Liver (tissue), 3 donors: ENCODE results near the gene ERMAP.

ENCODE experiments used
- CTCF ChIP-seq: fragments of 150-350 bp; IDR thresholded peaks from 2 replicates; pipeline ENCODE4 v1.5.1; 2017; ENCODE audit warnings: improper control_type of control experiment, low read depth, low read length; ENCODE audit not compliant: missing input control
- EGR1 ChIP-seq, 2 donors: IDR thresholded peaks; 2 replicates each; pipeline ENCODE4 v1.6.1; 2016 to 2018; ENCODE audit warnings: antibody characterized with exemption in 2 of 2, low read depth in 2 of 2
- GABPA ChIP-seq, 2 donors: IDR thresholded peaks in 1 of 2; conservative IDR thresholded peaks in 1 of 2; 2 replicates each; pipeline ENCODE4 v1.6.1; 2016; ENCODE audit warnings: antibody characterized with exemption in 2 of 2, mild to moderate bottlenecking in 1 of 2, moderate library complexity in 1 of 2
- JUND ChIP-seq, 2 donors: IDR thresholded peaks; 2 replicates each; pipeline ENCODE4 v1.6.1; 2016; ENCODE audit warnings: antibody characterized with exemption in 2 of 2
- MAX ChIP-seq: IDR thresholded peaks from 2 replicates; pipeline ENCODE4 v1.6.1; 2016; ENCODE audit warnings: antibody characterized with exemption
- NR2F2 ChIP-seq: IDR thresholded peaks from 2 replicates; pipeline ENCODE4 v1.6.1; 2016; ENCODE audit warnings: antibody characterized with exemption
- SP1 ChIP-seq: IDR thresholded peaks from 2 replicates; pipeline ENCODE4 v1.6.1; 2018; ENCODE audit warnings: antibody characterized with exemption, mild to moderate bottlenecking
- TAF1 ChIP-seq: conservative IDR thresholded peaks from 2 replicates; pipeline ENCODE4 v1.6.1; 2016; ENCODE audit warnings: antibody characterized with exemption, mild to moderate bottlenecking
- YY1 ChIP-seq: IDR thresholded peaks from 2 replicates; pipeline ENCODE4 v1.6.1; 2016; ENCODE audit warnings: antibody characterized with exemption, mild to moderate bottlenecking
- TF ChIP-seq, protein P1 (sequence below): IDR thresholded peaks from 2 replicates; pipeline ENCODE4 v1.6.1; 2016; ENCODE audit warnings: antibody characterized with exemption
- TF ChIP-seq, protein P2 (sequence below): IDR thresholded peaks from 2 replicates; pipeline ENCODE4 v1.6.1; 2016; ENCODE audit warnings: antibody characterized with exemption, mild to moderate bottlenecking
- TF ChIP-seq, protein P3 (sequence below): IDR thresholded peaks from 2 replicates; pipeline ENCODE4 v1.6.1; 2016; ENCODE audit warnings: antibody characterized with exemption
- donor health status: healthy.
- donor health status: healthy.

- TF ChIP-seq CTCF (no peak), MAX (no peak), NR2F2 (no peak), SP1 (no peak), EGR1 (IDR thresholded peaks at IDR 0.05; ENCODE audit: low read depth in 2 of 2) (no peak), TAF1 (no peak), YY1 (no peak), GABPA (IDR thresholded peaks at IDR 0.05 in 1 of 2, conservative IDR thresholded peaks at IDR 0.05 in 1 of 2) (no peak), JUND (IDR thresholded peaks at IDR 0.05) (no peak)
- TF ChIP-seq, protein P1, sequence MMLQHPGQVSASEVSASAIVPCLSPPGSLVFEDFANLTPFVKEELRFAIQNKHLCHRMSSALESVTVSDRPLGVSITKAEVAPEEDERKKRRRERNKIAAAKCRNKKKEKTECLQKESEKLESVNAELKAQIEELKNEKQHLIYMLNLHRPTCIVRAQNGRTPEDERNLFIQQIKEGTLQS = no peak
- TF ChIP-seq, protein P2, sequence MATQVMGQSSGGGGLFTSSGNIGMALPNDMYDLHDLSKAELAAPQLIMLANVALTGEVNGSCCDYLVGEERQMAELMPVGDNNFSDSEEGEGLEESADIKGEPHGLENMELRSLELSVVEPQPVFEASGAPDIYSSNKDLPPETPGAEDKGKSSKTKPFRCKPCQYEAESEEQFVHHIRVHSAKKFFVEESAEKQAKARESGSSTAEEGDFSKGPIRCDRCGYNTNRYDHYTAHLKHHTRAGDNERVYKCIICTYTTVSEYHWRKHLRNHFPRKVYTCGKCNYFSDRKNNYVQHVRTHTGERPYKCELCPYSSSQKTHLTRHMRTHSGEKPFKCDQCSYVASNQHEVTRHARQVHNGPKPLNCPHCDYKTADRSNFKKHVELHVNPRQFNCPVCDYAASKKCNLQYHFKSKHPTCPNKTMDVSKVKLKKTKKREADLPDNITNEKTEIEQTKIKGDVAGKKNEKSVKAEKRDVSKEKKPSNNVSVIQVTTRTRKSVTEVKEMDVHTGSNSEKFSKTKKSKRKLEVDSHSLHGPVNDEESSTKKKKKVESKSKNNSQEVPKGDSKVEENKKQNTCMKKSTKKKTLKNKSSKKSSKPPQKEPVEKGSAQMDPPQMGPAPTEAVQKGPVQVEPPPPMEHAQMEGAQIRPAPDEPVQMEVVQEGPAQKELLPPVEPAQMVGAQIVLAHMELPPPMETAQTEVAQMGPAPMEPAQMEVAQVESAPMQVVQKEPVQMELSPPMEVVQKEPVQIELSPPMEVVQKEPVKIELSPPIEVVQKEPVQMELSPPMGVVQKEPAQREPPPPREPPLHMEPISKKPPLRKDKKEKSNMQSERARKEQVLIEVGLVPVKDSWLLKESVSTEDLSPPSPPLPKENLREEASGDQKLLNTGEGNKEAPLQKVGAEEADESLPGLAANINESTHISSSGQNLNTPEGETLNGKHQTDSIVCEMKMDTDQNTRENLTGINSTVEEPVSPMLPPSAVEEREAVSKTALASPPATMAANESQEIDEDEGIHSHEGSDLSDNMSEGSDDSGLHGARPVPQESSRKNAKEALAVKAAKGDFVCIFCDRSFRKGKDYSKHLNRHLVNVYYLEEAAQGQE = no peak
- TF ChIP-seq, protein P3, sequence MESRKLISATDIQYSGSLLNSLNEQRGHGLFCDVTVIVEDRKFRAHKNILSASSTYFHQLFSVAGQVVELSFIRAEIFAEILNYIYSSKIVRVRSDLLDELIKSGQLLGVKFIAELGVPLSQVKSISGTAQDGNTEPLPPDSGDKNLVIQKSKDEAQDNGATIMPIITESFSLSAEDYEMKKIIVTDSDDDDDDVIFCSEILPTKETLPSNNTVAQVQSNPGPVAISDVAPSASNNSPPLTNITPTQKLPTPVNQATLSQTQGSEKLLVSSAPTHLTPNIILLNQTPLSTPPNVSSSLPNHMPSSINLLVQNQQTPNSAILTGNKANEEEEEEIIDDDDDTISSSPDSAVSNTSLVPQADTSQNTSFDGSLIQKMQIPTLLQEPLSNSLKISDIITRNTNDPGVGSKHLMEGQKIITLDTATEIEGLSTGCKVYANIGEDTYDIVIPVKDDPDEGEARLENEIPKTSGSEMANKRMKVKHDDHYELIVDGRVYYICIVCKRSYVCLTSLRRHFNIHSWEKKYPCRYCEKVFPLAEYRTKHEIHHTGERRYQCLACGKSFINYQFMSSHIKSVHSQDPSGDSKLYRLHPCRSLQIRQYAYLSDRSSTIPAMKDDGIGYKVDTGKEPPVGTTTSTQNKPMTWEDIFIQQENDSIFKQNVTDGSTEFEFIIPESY = no peak
Observed at GRCh38 chr1:42779725-42780124, 37.2 kb upstream of the ERMAP start.
